Neural progenitor cell (in vitro differentiated cells): ENCODE data around the gene OSTM1. TPM values are rescaled to one million over a fixed set of nuclear protein-coding genes. Genes with fewer than 3 reads are reported as not detected.

Experiments used
- DNase-seq: peaks from one replicate; pipeline ENCODE4 v3.0.0-alpha.2; 2016; ENCODE audit warnings: low spot score
- H2AFZ ChIP-seq: fragments of 200-600 bp; sonication (generic); replicated peaks from 2 replicates; pipeline ENCODE4 v1.6.1; 2016; ENCODE audit warnings: antibody characterized with exemption
- H3F3A ChIP-seq: fragments of 200-600 bp; sonication (generic); 2 replicates; pipeline ENCODE4 v1.6.1; 2016; ENCODE audit warnings: antibody characterized with exemption, low read depth
- H3K27ac ChIP-seq: fragments of 200-600 bp; sonication (generic); 2 replicates; pipeline ENCODE4 v1.5.1; 2016; ENCODE audit warnings: mild to moderate bottlenecking
- H3K27me3 ChIP-seq: fragments of 200-600 bp; sonication (generic); 2 replicates; pipeline ENCODE4 v1.6.1; 2016; ENCODE audit warnings: mild to moderate bottlenecking, moderate library complexity
- H3K36me3 ChIP-seq: fragments of 200-600 bp; sonication (generic); 2 replicates; pipeline ENCODE4 v1.5.1; 2016
- H3K4me1 ChIP-seq: fragments of 200-600 bp; sonication (generic); 2 replicates; pipeline ENCODE4 v1.6.1; 2016; ENCODE audit warnings: mixed run types
- H3K4me2 ChIP-seq: fragments of 200-600 bp; sonication (generic); 2 replicates; pipeline ENCODE4 v1.6.1; 2016
- H3K4me3 ChIP-seq: fragments of 200-600 bp; sonication (generic); 2 replicates; pipeline ENCODE4 v1.5.1; 2016
- H3K79me2 ChIP-seq: fragments of 200-600 bp; sonication (generic); 2 replicates; pipeline ENCODE4 v1.6.1; 2016; ENCODE audit warnings: low read depth
- H3K9ac ChIP-seq: fragments of 200-600 bp; sonication (generic); 2 replicates; pipeline ENCODE4 v1.6.1; 2016
- H3K9me3 ChIP-seq: fragments of 200-600 bp; sonication (generic); 2 replicates; pipeline ENCODE4 v1.5.1; 2016; ENCODE audit warnings: low read depth
- H4K20me1 ChIP-seq: fragments of 200-600 bp; sonication (generic); 2 replicates; pipeline ENCODE4 v1.6.1; 2016; ENCODE audit warnings: low read depth
- H3K27ac Mint-ChIP-seq: 3 replicates; pipeline ENCODE4 v1.8.0; 2021; ENCODE audit warnings: mixed read lengths
- H3K27me3 Mint-ChIP-seq: 2 replicates; pipeline ENCODE4 v1.8.0; 2022; ENCODE audit warnings: low read depth, mild to moderate bottlenecking, inconsistent platforms, moderate library complexity, mixed read lengths; ENCODE audit not compliant: insufficient read depth
- H3K36me3 Mint-ChIP-seq: 3 replicates; pipeline ENCODE4 v1.8.0; 2021; ENCODE audit warnings: mixed read lengths
- H3K4me1 Mint-ChIP-seq: 3 replicates; pipeline ENCODE4 v1.8.0; 2021; ENCODE audit warnings: mixed read lengths
- H3K4me3 Mint-ChIP-seq: 3 replicates; pipeline ENCODE4 v1.8.0; 2021; ENCODE audit warnings: mild to moderate bottlenecking, moderate library complexity, mixed read lengths
- H3K9me3 Mint-ChIP-seq: 3 replicates; pipeline ENCODE4 v1.8.0; 2020; ENCODE audit warnings: mixed read lengths
- CTCF ChIP-seq: fragments of 200-600 bp; sonication (generic); IDR thresholded peaks from 2 replicates; pipeline ENCODE4 v1.5.1; 2017; ENCODE audit warnings: antibody characterized with exemption, mild to moderate bottlenecking
- EZH2 ChIP-seq: fragments of 200-600 bp; sonication (generic); IDR thresholded peaks from 2 replicates; pipeline ENCODE4 v1.6.1; 2017; ENCODE audit warnings: antibody characterized with exemption, mild to moderate bottlenecking, moderate library complexity
- EZH2phosphoT487 ChIP-seq: fragments of 200-600 bp; sonication (generic); IDR thresholded peaks from 2 replicates; pipeline ENCODE4 v1.6.1; 2017; ENCODE audit warnings: antibody characterized with exemption
- total RNA-seq: library from RNA; depleted of rRNA; stranded (reverse); fragments of >200 nt; gene quantifications from 2 replicates; pipeline ENCODE4 v1.2.3, GENCODE V29; 2015; ENCODE audit warnings: low replicate concordance

The OSTM1 gene
- total RNA-seq, 1 donor from 2014 or later, result 42.8 TPM

GRCh38 chr6:108083349-108083748 is 8.8 kb upstream of the OSTM1 start:
- Histone ChIP-seq H3K27me3 (no peaks in the 10 kb centered on the region), H3K79me2 (no peaks in the 10 kb centered on the region), H3K4me1 (no peaks in the 10 kb centered on the region), H4K20me1 (no peaks in the 10 kb centered on the region), H3K36me3 (no peaks in the 10 kb centered on the region), H3K9me3 (no peaks in the 10 kb centered on the region), H3K9ac (no peak overlapping the region), H3K27ac (no peak overlapping the region), H3F3A (no peaks in the 10 kb centered on the region), H2AFZ (no peak overlapping the region), H3K4me2 (no peak overlapping the region), H3K4me3 (no peak overlapping the region)
- TF ChIP-seq EZH2phosphoT487 (no peak), CTCF (no peak), EZH2 (no peak)
- H3K27ac Mint-ChIP-seq, result no peak overlapping the region
- no peaks in the 10 kb centered on the region for H3K27me3 Mint-ChIP-seq
- H3K4me1 Mint-ChIP-seq, result peaks cover 8% of the 10 kb centered on the region
- H3K4me3 Mint-ChIP-seq, result no peak overlapping the region
- DNase-seq, result no peak
- H3K9me3 Mint-ChIP-seq, result no peaks in the 10 kb centered on the region
- no peaks in the 10 kb centered on the region for H3K36me3 Mint-ChIP-seq

- no peaks in the 10 kb centered on the region for H3K9me3 Mint-ChIP-seq
- peak overlapping the region; percentile 4 for H2AFZ ChIP-seq
Measured at GRCh38 chr6:108082539-108082938, 8.0 kb upstream of the OSTM1 start.

GRCh38 chr6:108080010-108080780 is 5.7 kb upstream of the OSTM1 start:
- TF ChIP-seq EZH2 (no peak), CTCF (no peak), EZH2phosphoT487 (no peak)
- H3K36me3 Mint-ChIP-seq, result no peaks in the 10 kb centered on the region
- Histone ChIP-seq H3K9me3 (no peaks in the 10 kb centered on the region), H3K9ac (no peak overlapping the region), H3K4me3 (no peak overlapping the region), H4K20me1 (no peaks in the 10 kb centered on the region), H3K27me3 (peaks cover 14% of the 10 kb centered on the region), H3K4me1 (no peaks in the 10 kb centered on the region), H3K4me2 (no peak overlapping the region), H3K36me3 (no peaks in the 10 kb centered on the region), H3K27ac (no peak overlapping the region), H2AFZ (no peak overlapping the region), H3F3A (peaks cover under 1% of the 10 kb centered on the region), H3K79me2 (no peaks in the 10 kb centered on the region)
- no peaks in the 10 kb centered on the region for H3K9me3 Mint-ChIP-seq
- peaks cover under 1% of the 10 kb centered on the region for H3K27me3 Mint-ChIP-seq
- no peak for DNase-seq
- peaks cover 7% of the 10 kb centered on the region for H3K4me1 Mint-ChIP-seq
- no peak overlapping the region for H3K4me3 Mint-ChIP-seq
- H3K27ac Mint-ChIP-seq, result no peak overlapping the region

More at GRCh38 chr6:108082539-108082938, 8.0 kb upstream of the OSTM1 start:
- Histone ChIP-seq H3F3A (no peaks in the 10 kb centered on the region), H3K79me2 (no peaks in the 10 kb centered on the region), H3K27ac (no peak overlapping the region), H3K4me1 (no peaks in the 10 kb centered on the region), H3K27me3 (no peaks in the 10 kb centered on the region), H3K9me3 (no peaks in the 10 kb centered on the region), H3K4me3 (no peak overlapping the region), H3K36me3 (no peaks in the 10 kb centered on the region), H3K9ac (no peak overlapping the region), H3K4me2 (no peak overlapping the region), H4K20me1 (no peaks in the 10 kb centered on the region)
- no peak for DNase-seq
- Mint-ChIP-seq H3K4me3 (no peak overlapping the region), H3K4me1 (peaks cover 6% of the 10 kb centered on the region), H3K27me3 (no peaks in the 10 kb centered on the region), H3K36me3 (no peaks in the 10 kb centered on the region), H3K27ac (no peak overlapping the region)
- TF ChIP-seq EZH2phosphoT487 (no peak), EZH2 (no peak), CTCF (no peak)
